Kidney (tissue), 22 donors: ENCODE data around the gene PSMC3. TPM values are rescaled to one million over a fixed set of nuclear protein-coding genes. Genes with fewer than 3 reads are reported as not detected.
A peak's percentile ranks its signal among the peaks of the same experiment; 100 is the strongest.

Experiments
- DNase-seq, 5 donors: peaks; one replicate each; pipeline ENCODE4 v3.0.0-alpha.2; 2013 to 2020
- FAIRE-seq: peaks from 2 replicates; lab custom pipeline; 2012; peaks lifted over from hg19 to GRCh38; lab: Jason Lieb, UNC
- H3K27ac ChIP-seq, 2 donors: one replicate each; pipeline ENCODE4 v1.7.0; 2013; ENCODE audit warnings: low read depth in 2 of 2, low read length in 2 of 2, inconsistent platforms in 1 of 2
- H3K27me3 ChIP-seq: one replicate; pipeline ENCODE4 v1.7.1; 2013; ENCODE audit warnings: low read length, inconsistent platforms; ENCODE audit not compliant: control insufficient read depth, insufficient read depth
- H3K36me3 ChIP-seq, 3 donors: one replicate each; pipeline versions ENCODE4 v1.7.0 to v1.7.1; 2013; ENCODE audit warnings: low read length in 3 of 3, control low read depth in 1 of 3, inconsistent platforms in 1 of 3; ENCODE audit not compliant: insufficient read depth in 3 of 3, control insufficient read depth in 2 of 3
- H3K4me1 ChIP-seq, 3 donors: one replicate each; pipeline versions ENCODE4 v1.7.0 to v1.7.1; 2013; ENCODE audit warnings: low read length in 3 of 3, inconsistent platforms in 1 of 3, low read depth in 1 of 3; ENCODE audit not compliant: control insufficient read depth in 2 of 3, insufficient read depth in 2 of 3
- H3K4me3 ChIP-seq, 3 donors: one replicate each; pipeline versions ENCODE4 v1.7.0 to v1.8.1; 2013; ENCODE audit warnings: low read length in 3 of 3, control low read depth in 1 of 3, inconsistent platforms in 1 of 3
- H3K9ac ChIP-seq, 3 donors: one replicate each; pipeline versions ENCODE4 v1.7.0 to v1.7.1; 2013; ENCODE audit warnings: low read length in 3 of 3, control low read depth in 1 of 3, inconsistent platforms in 1 of 3
- H3K9me3 ChIP-seq, 3 donors: one replicate each; pipeline versions ENCODE4 v1.7.0 to v1.7.1; 2013; ENCODE audit warnings: low read length in 3 of 3, control low read depth in 1 of 3, inconsistent platforms in 1 of 3; ENCODE audit not compliant: control insufficient read depth in 2 of 3, insufficient read depth in 1 of 3
- intact Hi-C: fragments of 100-400 bp; cut with DNase I; formaldehyde crosslinking; loops from one replicate; pipeline ENCODE4 v1.11.1; 2022
- long read RNA-seq, 10 donors: library from polyadenylated mRNA in 1 of 10; unstranded in 1 of 10; transcript quantifications; one replicate each; pipeline ENCODE4 v2.0.0 and lab custom pipeline, GENCODE V29; 2021 to 2026
- polyA plus RNA-seq: library from polyadenylated mRNA; stranded (reverse); fragments of 350-450 nt; fragmentation: Illumina TruSeq; extraction: RNeasy Lipid Tissue Mini Kit (QIAGEN cat#74804); gene quantifications from one replicate; pipeline ENCODE4 v1.2.3, GENCODE V29; 2014; ENCODE audit warnings: low read depth, low replicate concordance; ENCODE audit not compliant: insufficient read depth
- total RNA-seq: library from RNA; stranded (reverse); fragmentation: NEBNext Ultra II Directional; extraction: Animal tissue kit (Norgen Biotek cat#: 25700); gene quantifications from one replicate; pipeline ENCODE4 v1.2.1, GENCODE V29; 2021
- TF ChIP-seq, protein P1 (sequence below): IDR thresholded peaks from 3 replicates; pipeline ENCODE4 v1.5.1; 2012; ENCODE audit warnings: mild to moderate bottlenecking, moderate library complexity, borderline replicate concordance; ENCODE audit not compliant: insufficient read depth; ENCODE audit errors: extremely low read depth
- donor health status: control.
- donor health status: control.
- donor health status: control.
- donor health status: control.
- donor health status: control.
- donor health status: DM: yes; HTN: yes; CAD: no.
- donor health status: Normal renal cell carcinoma (clear cell type).

The PSMC3 gene
- total RNA-seq: 103 TPM
- 171 TPM for polyA plus RNA-seq
- long read RNA-seq, donor 1, transcript PSMC3-212 (12 exons, 1,373 nt): major isoform, 32 of 51 reads
- long read RNA-seq, donor 1, partial matches to known transcripts: 19 of 51 reads
- long read RNA-seq, donor 1, other reads (novel, unspliced or antisense): 0 of 51 reads
- long read RNA-seq, donor 2, transcript PSMC3-212 (12 exons, 1,373 nt): major isoform, 33 of 55 reads
- long read RNA-seq, donor 2, partial matches to known transcripts: 21 of 55 reads
- long read RNA-seq, donor 2, other reads (novel, unspliced or antisense): 0 of 55 reads
- long read RNA-seq, donor 3, transcript PSMC3-212 (12 exons, 1,373 nt): major isoform, 26 of 62 reads
- long read RNA-seq, donor 3, transcript PSMC3-205 (4 exons, 546 nt): minor isoform, 5 of 62 reads
- long read RNA-seq, donor 3, partial matches to known transcripts: 31 of 62 reads
- long read RNA-seq, donor 3, other reads (novel, unspliced or antisense): 0 of 62 reads
- long read RNA-seq, donor 4, transcript PSMC3-212 (12 exons, 1,373 nt): major isoform, 32 of 56 reads
- long read RNA-seq, donor 4, partial matches to known transcripts: 18 of 56 reads
- long read RNA-seq, donor 4, other reads (novel, unspliced or antisense): 5 of 56 reads
- long read RNA-seq, donor 5, transcript PSMC3-212 (12 exons, 1,373 nt): major isoform, 5 of 5 reads
- long read RNA-seq, donor 5, partial matches to known transcripts: 0 of 5 reads
- long read RNA-seq, donor 5, other reads (novel, unspliced or antisense): 0 of 5 reads
- long read RNA-seq, donor 6, transcript PSMC3-212 (12 exons, 1,373 nt): major isoform, 51 of 133 reads
- long read RNA-seq, donor 6, partial matches to known transcripts: 80 of 133 reads
- long read RNA-seq, donor 6, other reads (novel, unspliced or antisense): 0 of 133 reads
- long read RNA-seq, donor 7, transcript PSMC3-212 (12 exons, 1,373 nt): major isoform, 90 of 113 reads
- long read RNA-seq, donor 7, partial matches to known transcripts: 16 of 113 reads
- long read RNA-seq, donor 7, other reads (novel, unspliced or antisense): 7 of 113 reads
- long read RNA-seq, donor 8, transcript PSMC3-212 (12 exons, 1,373 nt): major isoform, 24 of 51 reads
- long read RNA-seq, donor 8, partial matches to known transcripts: 25 of 51 reads
- long read RNA-seq, donor 8, other reads (novel, unspliced or antisense): 0 of 51 reads
- long read RNA-seq, donor 9, transcript PSMC3-212 (12 exons, 1,373 nt): major isoform, 7 of 15 reads
- long read RNA-seq, donor 9, partial matches to known transcripts: 8 of 15 reads
- long read RNA-seq, donor 9, other reads (novel, unspliced or antisense): 0 of 15 reads
- long read RNA-seq, donor 10, transcript PSMC3-212 (12 exons, 1,373 nt): major isoform, 14 of 27 reads
- long read RNA-seq, donor 10, partial matches to known transcripts: 12 of 27 reads
- long read RNA-seq, donor 10, other reads (novel, unspliced or antisense): 0 of 27 reads

GRCh38 chr11:47426062-47426956, at the start of gene PSMC3:
PSMC3 (minus strand) TSS chr11:47426439; CDS start chr11:47426279, 160 bp downstream.
- peaks cover 0 to 19% (median 15%) of the 10 kb centered on the region in 3 donors for H3K36me3 ChIP-seq
- TF ChIP-seq, protein P1, sequence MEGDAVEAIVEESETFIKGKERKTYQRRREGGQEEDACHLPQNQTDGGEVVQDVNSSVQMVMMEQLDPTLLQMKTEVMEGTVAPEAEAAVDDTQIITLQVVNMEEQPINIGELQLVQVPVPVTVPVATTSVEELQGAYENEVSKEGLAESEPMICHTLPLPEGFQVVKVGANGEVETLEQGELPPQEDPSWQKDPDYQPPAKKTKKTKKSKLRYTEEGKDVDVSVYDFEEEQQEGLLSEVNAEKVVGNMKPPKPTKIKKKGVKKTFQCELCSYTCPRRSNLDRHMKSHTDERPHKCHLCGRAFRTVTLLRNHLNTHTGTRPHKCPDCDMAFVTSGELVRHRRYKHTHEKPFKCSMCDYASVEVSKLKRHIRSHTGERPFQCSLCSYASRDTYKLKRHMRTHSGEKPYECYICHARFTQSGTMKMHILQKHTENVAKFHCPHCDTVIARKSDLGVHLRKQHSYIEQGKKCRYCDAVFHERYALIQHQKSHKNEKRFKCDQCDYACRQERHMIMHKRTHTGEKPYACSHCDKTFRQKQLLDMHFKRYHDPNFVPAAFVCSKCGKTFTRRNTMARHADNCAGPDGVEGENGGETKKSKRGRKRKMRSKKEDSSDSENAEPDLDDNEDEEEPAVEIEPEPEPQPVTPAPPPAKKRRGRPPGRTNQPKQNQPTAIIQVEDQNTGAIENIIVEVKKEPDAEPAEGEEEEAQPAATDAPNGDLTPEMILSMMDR: no peak
- H3K9me3 ChIP-seq: no peaks in the 10 kb centered on the region
- H3K27ac ChIP-seq: peak within 1 kb of the TSS; percentile 95 to 96
- FAIRE-seq: peak; percentile 78
- intact Hi-C loops: no loop called here
- peak within 1 kb of the TSS; percentile 91 to 94 (median 92) for H3K9ac ChIP-seq
- DNase-seq: peak; percentile 98 to 99 (median 99)
- H3K4me1 ChIP-seq: peaks cover 4 to 8% (median 6%) of the 10 kb centered on the region in 3 donors
- no peaks in the 10 kb centered on the region for H3K27me3 ChIP-seq
- H3K4me3 ChIP-seq: peak within 1 kb of the TSS; percentile 83 to 94 (median 92)

GRCh38 chr11:47470671-47471070, 44.4 kb upstream of the PSMC3 start:
- no peak overlapping the region for H3K9ac ChIP-seq
- peaks cover 5 to 53% (median 38%) of the 10 kb centered on the region in 3 donors for H3K36me3 ChIP-seq
- intact Hi-C loops: no loop called here
- no peaks in the 10 kb centered on the region for H3K4me1 ChIP-seq
- no peak overlapping the region for H3K4me3 ChIP-seq
- TF ChIP-seq, protein P1: no peak
- DNase-seq: no peak
- FAIRE-seq: no peak
- H3K27ac ChIP-seq: no peak overlapping the region
- no peaks in the 10 kb centered on the region for H3K9me3 ChIP-seq
- no peaks in the 10 kb centered on the region for H3K27me3 ChIP-seq
